ENCODE measurements around the gene CACNA1A.

Gene CACNA1A

GRCh38 chr19:13411899-13412298 lies 94.4 kb downstream of the CACNA1A start:
- no peak for DNase-seq (ENCODE audit: low read depth)

GRCh38 chr19:13410946-13411345 lies 95.3 kb downstream of the CACNA1A start:
- DNase-seq (ENCODE audit: low read depth), result no peak
- H3K4me3 ChIP-seq (ENCODE audit: low read length), result no peak overlapping the region
- TF ChIP-seq CTCF (conservative IDR thresholded peaks at IDR 0.05; ENCODE audit: low read length), result no peak

More at GRCh38 chr19:13411899-13412298, 94.4 kb downstream of the CACNA1A start:
- no peak for TF ChIP-seq CTCF (conservative IDR thresholded peaks at IDR 0.05; ENCODE audit: low read length)
- H3K4me3 ChIP-seq (ENCODE audit: low read length), result no peak overlapping the region

GRCh38 chr19:13408889-13409518 lies 97.3 kb downstream of the CACNA1A start:
- H3K4me3 ChIP-seq (ENCODE audit: low read length), result no peak overlapping the region
- DNase-seq (ENCODE audit: low read depth), result no peak
- no peak for TF ChIP-seq CTCF (conservative IDR thresholded peaks at IDR 0.05; ENCODE audit: low read length)

GRCh38 chr19:13404236-13404635 lies 102.0 kb downstream of the CACNA1A start:
- no peak for TF ChIP-seq CTCF (conservative IDR thresholded peaks at IDR 0.05; ENCODE audit: low read length)
- DNase-seq (ENCODE audit: low read depth), result no peak
- no peak overlapping the region for H3K4me3 ChIP-seq (ENCODE audit: low read length)

GRCh38 chr19:13401388-13401787 lies 104.9 kb downstream of the CACNA1A start:
- no peak overlapping the region for H3K4me3 ChIP-seq (ENCODE audit: low read length)
- no peak for TF ChIP-seq CTCF (conservative IDR thresholded peaks at IDR 0.05; ENCODE audit: low read length)
- DNase-seq (ENCODE audit: low read depth), result peak; percentile 15

GRCh38 chr19:13400296-13400695 lies 106.0 kb downstream of the CACNA1A start:
- no peak overlapping the region for H3K4me3 ChIP-seq (ENCODE audit: low read length)
- DNase-seq (ENCODE audit: low read depth), result no peak
- no peak for TF ChIP-seq CTCF (conservative IDR thresholded peaks at IDR 0.05; ENCODE audit: low read length)

GRCh38 chr19:13399746-13400145 lies 106.5 kb downstream of the CACNA1A start:
- H3K4me3 ChIP-seq (ENCODE audit: low read length), result no peak overlapping the region
- TF ChIP-seq CTCF (conservative IDR thresholded peaks at IDR 0.05; ENCODE audit: low read length), result no peak
- DNase-seq (ENCODE audit: low read depth), result no peak

Data from AG10803 (cell line).